Measurements from ENCODE around the gene PSMD1. TPM values are rescaled to one million over a fixed set of nuclear protein-coding genes. Genes with fewer than 3 reads are reported as not detected.

Gene PSMD1
- total and polyA plus RNA-seq, 2 experiments from 2014 or later = 148 to 177 TPM

GRCh38 chr2:231034291-231034882 lies 22.3 kb upstream of the PSMD1 start:
- no peaks in the 10 kb centered on the region for H3K36me3 Mint-ChIP-seq (ENCODE audit: low read depth)
- TF ChIP-seq NANOG (IDR thresholded peaks at IDR 0.05; ENCODE audit: borderline replicate concordance) (no peak), REST (IDR thresholded peaks at IDR 0.05; ENCODE audit: unreplicated experiment) (no peak), STAT1 (IDR thresholded peaks at IDR 0.05; ENCODE audit: unreplicated experiment) (no peak), EZH2phosphoT487 (IDR thresholded peaks at IDR 0.05; ENCODE audit: unreplicated experiment) (no peak), ETS1 (IDR thresholded peaks at IDR 0.05) (no peak), JUNB (IDR thresholded peaks at IDR 0.05; ENCODE audit: unreplicated experiment) (no peak), CREB1 (CRISPR knock-in tag; IDR thresholded peaks at IDR 0.05; ENCODE audit: low read depth) (no peak), EZH2 (IDR thresholded peaks at IDR 0.05; ENCODE audit: low read depth, unreplicated experiment) (no peak), ZNF462 (CRISPR knock-in tag; IDR thresholded peaks at IDR 0.05) (no peak), POLR2AphosphoS5 (IDR thresholded peaks at IDR 0.05; ENCODE audit: low read depth) (no peak), ZNF331 (CRISPR knock-in tag; IDR thresholded peaks at IDR 0.05; ENCODE audit: low read depth) (no peak), ZNF114 (CRISPR knock-in tag; IDR thresholded peaks at IDR 0.05) (no peak), CTCF (conservative IDR thresholded peaks at IDR 0.05; ENCODE audit: low read depth in 2 of 2) (no peak)
- no peak overlapping the region for H3K27ac Mint-ChIP-seq
- 0 out of 2 replicates have a peak, but pooled peaks cover 3% of the 10 kb centered on the region for H3F3A ChIP-seq (replicated peaks; ENCODE audit: low read depth)
- no peaks in the 10 kb centered on the region for H3K79me2 ChIP-seq (replicated peaks; ENCODE audit: insufficient read depth)
- H3K9me3 Mint-ChIP-seq = no peaks in the 10 kb centered on the region
- no peaks in the 10 kb centered on the region for H3K36me3 ChIP-seq (ENCODE audit: insufficient read depth)
- H3K4me2 ChIP-seq = no peak overlapping the region
- H3K4me3 ChIP-seq = no peak overlapping the region
- H4K20me1 ChIP-seq (replicated peaks; ENCODE audit: insufficient read depth) = no peaks in the 10 kb centered on the region
- no peak overlapping the region for H2AFZ ChIP-seq
- ATAC-seq (no peak), DNase-seq (ENCODE audit: low spot score) (no peak)
- peaks cover 49% of the 10 kb centered on the region for H3K27me3 ChIP-seq (ENCODE audit: insufficient read depth)
- H3K4me1 Mint-ChIP-seq = peaks cover 6% of the 10 kb centered on the region; the same call in 2 of the 3 replicates
- peaks cover 25% of the 10 kb centered on the region for H3K27me3 Mint-ChIP-seq (ENCODE audit: insufficient read depth, low read depth, poor library complexity)
- no peak overlapping the region for H3K27ac ChIP-seq (ENCODE audit: low read depth)
- no peaks in the 10 kb centered on the region for H3K9me2 ChIP-seq (ENCODE audit: insufficient read depth)
- H3K4me1 ChIP-seq (ENCODE audit: insufficient read depth) = no peaks in the 10 kb centered on the region
- no peak overlapping the region for H3K4me3 Mint-ChIP-seq

All from GM23338 (cell line).